Mucosa of descending colon (tissue), 3 donors: ENCODE results near the gene RXRA. TPM values are rescaled to one million over a fixed set of nuclear protein-coding genes. Genes with fewer than 3 reads are reported as not detected.

Experiments used
- ATAC-seq: fragments of 200-7000 bp; cut with Tn5 transposase; one replicate; pipeline ENCODE4 v1.9.1; 2020; ENCODE audit warnings: mild to moderate bottlenecking, moderate library complexity
- DNase-seq, 3 donors: peaks; one replicate each; pipeline ENCODE4 v3.0.0-alpha.2; 2020
- H3K36me3 ChIP-seq: fragments of 200-600 bp; one replicate; pipeline ENCODE4 v1.8.0; 2021; ENCODE audit warnings: low read depth, mild to moderate bottlenecking
- H3K4me1 ChIP-seq: fragments of 200-600 bp; one replicate; pipeline ENCODE4 v1.8.0; 2021; ENCODE audit warnings: low read depth, mild to moderate bottlenecking
- H3K4me3 ChIP-seq: fragments of 200-600 bp; one replicate; pipeline ENCODE4 v1.8.0; 2021; ENCODE audit warnings: mild to moderate bottlenecking
- H3K9me3 ChIP-seq: fragments of 200-600 bp; one replicate; pipeline ENCODE4 v1.8.0; 2021; ENCODE audit warnings: mild to moderate bottlenecking
- intact Hi-C, 2 donors: fragments of 100-400 bp; cut with DNase I in 1 of 2; cut with micrococcal nuclease in 1 of 2; formaldehyde crosslinking; loops; one replicate each; pipeline versions ENCODE4 v1.11.0 to v1.11.1; 2022; cut with DNase I, micrococcal nuclease
- total RNA-seq, 3 donors: library from RNA; stranded (reverse); fragmentation: NEBNext Ultra II Directional in 2 of 3; extraction: Animal tissue kit (Norgen Biotek cat#: 25700) in 2 of 3; gene quantifications; one replicate each; pipeline versions ENCODE4 v1.2.1 to v1.2.4, GENCODE V29; 2021 to 2023
- TF ChIP-seq, protein P1 (sequence below): fragments of 200-600 bp; IDR thresholded peaks from one replicate; pipeline ENCODE4 v1.8.0; 2022; ENCODE audit warnings: antibody characterized with exemption, mild to moderate bottlenecking
- donor health status: DM: no; HTN: no; CAD: no; lungs with moderate emphysema.
- donor health status: DM: no; HTN: no; CAD: no.
- donor health status: DM: no; HTN: yes; CAD: no.

Gene RXRA
- total RNA-seq, 3 donors from 2014 or later: 75.2 to 101 (median 85.3) TPM

DNA sequence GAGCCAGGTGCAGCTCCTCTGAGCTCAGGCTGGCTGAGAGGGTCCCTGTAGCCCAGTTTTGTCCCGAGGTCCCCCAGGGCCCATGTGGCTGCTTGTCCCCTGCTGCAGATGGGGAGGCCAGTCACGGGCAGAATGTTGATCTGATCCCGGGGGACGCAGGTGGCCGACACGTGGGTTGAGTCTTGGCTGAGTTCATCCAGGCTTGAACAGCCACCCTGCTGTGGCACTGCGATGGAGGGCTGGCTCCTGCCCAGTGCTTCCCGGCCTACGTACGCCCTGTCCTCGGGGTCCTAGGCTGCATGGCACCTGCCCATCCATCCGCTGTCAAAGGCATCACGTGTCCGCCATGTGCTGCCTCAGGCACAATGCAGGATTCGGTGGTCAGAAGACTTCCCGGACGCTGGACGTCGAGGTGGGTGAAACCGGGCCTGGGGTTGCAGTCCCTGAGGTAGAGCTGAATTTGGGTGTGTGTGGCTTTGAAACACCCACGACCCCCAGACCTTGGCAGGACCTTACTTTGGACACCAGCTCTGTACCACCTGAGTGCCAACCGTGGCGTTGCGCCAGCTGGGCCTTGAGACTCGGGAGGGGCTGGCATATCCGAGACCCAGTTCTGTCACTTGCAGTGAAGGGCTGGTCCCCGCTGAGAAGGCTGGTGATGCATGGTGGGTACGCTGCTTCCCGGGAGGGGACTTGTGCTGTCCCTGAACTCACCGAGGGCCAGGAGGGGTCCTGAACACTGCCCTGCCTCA lies 22.3 kb downstream of the RXRA start:
- Histone ChIP-seq H3K9me3 (no peaks in the 10 kb centered on the region), H3K36me3 (no peaks in the 10 kb centered on the region), H3K4me1 (peaks cover 34% of the 10 kb centered on the region), H3K4me3 (no peak overlapping the region)
- TF ChIP-seq, protein P1, sequence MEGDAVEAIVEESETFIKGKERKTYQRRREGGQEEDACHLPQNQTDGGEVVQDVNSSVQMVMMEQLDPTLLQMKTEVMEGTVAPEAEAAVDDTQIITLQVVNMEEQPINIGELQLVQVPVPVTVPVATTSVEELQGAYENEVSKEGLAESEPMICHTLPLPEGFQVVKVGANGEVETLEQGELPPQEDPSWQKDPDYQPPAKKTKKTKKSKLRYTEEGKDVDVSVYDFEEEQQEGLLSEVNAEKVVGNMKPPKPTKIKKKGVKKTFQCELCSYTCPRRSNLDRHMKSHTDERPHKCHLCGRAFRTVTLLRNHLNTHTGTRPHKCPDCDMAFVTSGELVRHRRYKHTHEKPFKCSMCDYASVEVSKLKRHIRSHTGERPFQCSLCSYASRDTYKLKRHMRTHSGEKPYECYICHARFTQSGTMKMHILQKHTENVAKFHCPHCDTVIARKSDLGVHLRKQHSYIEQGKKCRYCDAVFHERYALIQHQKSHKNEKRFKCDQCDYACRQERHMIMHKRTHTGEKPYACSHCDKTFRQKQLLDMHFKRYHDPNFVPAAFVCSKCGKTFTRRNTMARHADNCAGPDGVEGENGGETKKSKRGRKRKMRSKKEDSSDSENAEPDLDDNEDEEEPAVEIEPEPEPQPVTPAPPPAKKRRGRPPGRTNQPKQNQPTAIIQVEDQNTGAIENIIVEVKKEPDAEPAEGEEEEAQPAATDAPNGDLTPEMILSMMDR: no peak
- intact Hi-C loops: no loop called here
- DNase-seq (no peak), ATAC-seq (no peak)

DNA sequence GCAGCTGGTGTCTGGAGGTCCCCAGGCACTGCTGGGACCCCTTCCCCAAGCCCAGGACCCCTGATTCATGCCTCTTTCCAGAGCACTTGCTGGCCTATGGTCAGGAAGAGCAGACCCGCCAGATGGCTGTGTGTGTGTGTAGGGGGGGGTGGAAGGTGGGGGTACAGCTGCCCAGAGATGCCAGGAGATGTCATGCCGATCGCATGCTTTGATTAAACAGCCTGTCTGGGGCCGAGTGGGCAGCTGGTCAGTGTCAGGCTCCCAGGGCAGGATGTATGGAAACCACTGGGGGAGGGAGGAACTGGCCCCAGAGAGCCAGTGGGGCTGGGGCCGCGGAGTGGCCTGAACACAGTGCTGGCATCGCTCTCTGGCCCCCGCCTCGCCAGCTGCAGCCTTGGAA lies 23.7 kb downstream of the RXRA start:
- DNase-seq: no peak
- H3K36me3 ChIP-seq: no peaks in the 10 kb centered on the region
- ATAC-seq: no peak

DNA sequence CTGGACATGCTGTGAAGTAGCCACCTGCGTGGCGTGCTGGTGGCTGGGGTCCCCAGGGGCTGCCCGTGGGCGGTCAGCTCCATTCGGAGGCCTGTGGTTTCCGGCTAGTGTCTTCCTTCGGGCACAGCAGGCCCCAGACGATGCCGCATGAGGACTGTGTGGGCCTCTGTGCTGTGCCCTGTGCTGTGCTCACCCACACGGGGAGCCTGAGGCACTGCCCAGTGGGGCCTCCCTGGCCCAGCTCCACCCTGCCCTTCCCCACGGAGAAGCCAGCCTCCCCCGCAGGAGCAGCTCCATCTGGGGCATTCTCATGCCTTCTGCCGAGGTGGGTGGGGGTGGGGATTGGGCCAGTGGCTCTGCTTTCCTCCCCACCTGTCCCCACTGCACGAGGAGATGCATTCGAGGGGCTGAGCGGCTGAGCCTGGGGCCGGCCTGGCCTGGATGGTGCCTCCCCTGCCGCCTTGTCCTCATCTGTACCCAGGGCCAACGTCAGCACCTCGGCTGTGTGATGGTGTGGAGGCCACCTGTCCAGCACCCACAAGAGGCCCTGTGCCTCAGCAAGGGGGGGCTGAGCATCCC lies 24.2 kb downstream of the RXRA start:
- H3K4me3 ChIP-seq: no peak overlapping the region
- H3K36me3 ChIP-seq: no peaks in the 10 kb centered on the region
- H3K4me1 ChIP-seq: peaks cover 34% of the 10 kb centered on the region
- no peaks in the 10 kb centered on the region for H3K9me3 ChIP-seq
- intact Hi-C loops: no loop called here
- TF ChIP-seq, protein P1: no peak
- DNase-seq: no peak
- ATAC-seq: no peak

More for the DNA sequence above, 23.7 kb downstream of the RXRA start:
- H3K9me3 ChIP-seq: no peaks in the 10 kb centered on the region
- intact Hi-C loops: no loop called here
- H3K4me1 ChIP-seq: peaks cover 32% of the 10 kb centered on the region
- TF ChIP-seq, protein P1: no peak
- H3K4me3 ChIP-seq: no peak overlapping the region

DNA sequence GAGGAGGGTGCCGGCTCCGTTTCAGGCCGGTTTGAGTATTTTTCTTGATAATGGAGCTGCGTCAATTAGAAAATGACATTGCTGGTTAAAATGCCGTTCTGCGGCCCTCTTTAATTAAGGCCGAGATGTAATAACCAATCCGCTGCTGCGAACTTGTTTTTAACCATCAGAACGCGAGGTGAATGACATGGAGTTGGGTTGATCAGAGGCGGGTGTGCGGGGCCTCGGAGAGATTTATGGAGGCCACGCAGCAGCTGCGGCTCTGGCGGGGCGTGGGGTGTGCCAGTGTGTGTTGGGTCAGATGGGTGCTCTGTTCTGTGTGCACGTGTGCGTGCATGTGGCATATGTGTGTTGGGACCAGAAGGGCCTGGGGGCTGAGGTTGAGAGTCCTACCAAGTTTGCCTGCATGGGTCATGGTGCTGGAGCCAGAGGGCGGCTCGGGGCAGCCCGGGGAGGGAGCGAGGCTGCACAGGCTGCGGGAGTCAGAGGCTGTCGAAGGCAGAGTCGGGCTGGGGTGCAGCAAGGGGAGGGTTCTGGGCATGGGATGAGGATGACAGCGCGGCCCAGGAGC lies 25.4 kb downstream of the RXRA start:
- TF ChIP-seq, protein P1: no peak
- ATAC-seq: no peak

DNA sequence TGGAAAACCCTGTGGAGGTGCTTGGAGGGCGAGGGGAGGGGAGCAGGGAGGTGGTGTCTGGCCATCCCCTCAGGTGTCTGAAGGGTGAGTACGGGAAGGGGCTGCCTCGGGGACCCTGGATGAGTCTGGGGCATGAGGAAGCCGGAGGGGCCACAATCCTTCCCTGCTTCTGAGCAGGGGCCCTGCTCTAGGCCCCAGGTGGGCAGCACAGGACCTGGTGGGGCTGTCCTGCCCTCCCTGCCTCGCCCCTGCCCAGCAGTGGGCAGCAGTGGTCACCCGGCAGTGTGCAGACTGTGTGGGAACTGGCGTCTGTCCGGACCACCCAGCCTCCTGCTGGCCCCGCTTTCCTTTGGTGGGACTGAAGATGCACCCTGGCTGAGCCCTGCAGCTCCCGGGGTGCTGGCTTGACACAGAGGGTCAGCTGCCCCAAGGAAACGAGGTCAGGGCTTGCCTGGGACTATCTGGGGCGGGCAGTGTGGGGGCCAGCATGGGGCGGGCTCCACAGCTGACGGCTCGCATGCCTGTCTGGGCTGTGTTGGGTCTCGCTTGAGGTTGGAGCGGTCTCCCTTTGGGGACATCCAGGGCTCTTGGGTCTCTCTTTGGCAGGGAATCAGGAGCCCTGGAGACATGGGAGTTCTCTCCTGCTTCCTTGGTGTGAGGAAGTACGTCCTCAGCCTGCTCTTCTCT lies 26.1 kb downstream of the RXRA start:
- no peaks in the 10 kb centered on the region for H3K36me3 ChIP-seq
- no peak overlapping the region for H3K4me3 ChIP-seq
- peaks cover 46% of the 10 kb centered on the region for H3K4me1 ChIP-seq
- H3K9me3 ChIP-seq: no peaks in the 10 kb centered on the region
- intact Hi-C loops: no loop called here
- ATAC-seq: no peak
- DNase-seq: no peak
- TF ChIP-seq, protein P1: no peak

More for the DNA sequence above, 25.4 kb downstream of the RXRA start:
- H3K36me3 ChIP-seq: no peaks in the 10 kb centered on the region
- no peak overlapping the region for H3K4me3 ChIP-seq
- peaks cover 39% of the 10 kb centered on the region for H3K4me1 ChIP-seq
- DNase-seq: no peak
- intact Hi-C loops: no loop called here
- no peaks in the 10 kb centered on the region for H3K9me3 ChIP-seq
